GM12892 (cell line): Measurements from ENCODE around the gene PAX7.

Source experiments
- POLR2A ChIP-seq: IDR thresholded peaks from 2 replicates; pipeline ENCODE4 v1.6.1; 2011; ENCODE audit warnings: low read depth, low read length, control low read depth
- POLR2AphosphoS5 ChIP-seq: IDR thresholded peaks from 2 replicates; pipeline ENCODE4 v1.6.1; 2011; ENCODE audit warnings: low read depth, low read length, control low read depth
- TAF1 ChIP-seq: IDR thresholded peaks from 2 replicates; pipeline ENCODE4 v1.6.1; 2011; ENCODE audit warnings: low read depth, mild to moderate bottlenecking, control low read depth, low read length, borderline replicate concordance

DNA sequence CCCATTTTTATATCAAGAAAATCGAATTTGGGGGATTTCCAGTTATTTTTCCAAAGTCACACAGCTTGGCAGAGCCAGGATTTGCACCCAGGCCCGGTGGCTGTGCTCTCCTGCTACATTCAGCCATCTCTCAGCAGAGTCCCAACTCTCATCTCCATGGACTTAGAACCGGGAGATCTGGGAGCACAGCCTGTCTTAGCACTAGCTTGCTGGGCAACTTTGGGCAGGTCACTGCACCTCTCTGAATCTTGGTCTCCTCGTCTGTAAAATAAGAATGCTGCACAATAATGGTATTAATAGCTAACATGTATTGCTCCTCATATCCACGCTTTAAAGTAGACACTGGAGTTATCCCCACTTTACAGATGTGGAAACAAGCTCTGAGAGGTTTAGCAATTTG is 47.8 kb upstream of the PAX7 start:
- TF ChIP-seq POLR2AphosphoS5 (no peak), POLR2A (no peak), TAF1 (no peak)
